HCT116 (cell line): Measurements from ENCODE around the gene DCST2.

Experiments
- CEBPB ChIP-seq: IDR thresholded peaks from 2 replicates; pipeline ENCODE4 v1.6.1; 2012; ENCODE audit warnings: low read depth
- EZH2 ChIP-seq: fragments of 200-600 bp; sonication (generic); IDR thresholded peaks from 2 replicates; pipeline ENCODE4 v1.6.1; 2017; ENCODE audit warnings: antibody characterized with exemption, mixed run types
- EZH2phosphoT487 ChIP-seq: fragments of 200-600 bp; IDR thresholded peaks from 2 replicates; pipeline ENCODE4 v1.6.1; 2018; ENCODE audit warnings: antibody characterized with exemption, borderline replicate concordance
- POLR2A ChIP-seq: IDR thresholded peaks from 2 replicates; pipeline ENCODE4 v1.7.0; 2011; ENCODE audit warnings: borderline replicate concordance; ENCODE audit not compliant: insufficient read depth, insufficient read length; ENCODE audit errors: extremely low read depth
- RAD21 ChIP-seq: IDR thresholded peaks from 2 replicates; pipeline ENCODE4 v1.6.1; 2012; ENCODE audit warnings: low read depth, mild to moderate bottlenecking
- TF ChIP-seq, protein P1 (sequence below), 3 experiments: fragments of 200-600 bp in 1 of 3; sonication (generic) in 1 of 3; IDR thresholded peaks in 2 of 3; conservative IDR thresholded peaks in 1 of 3; 2 replicates each; pipeline ENCODE4 v1.5.1; 2012 to 2017; ENCODE audit warnings: low read depth in 2 of 3, low read length in 2 of 3, antibody characterized with exemption in 1 of 3, borderline replicate concordance in 1 of 3, control low read depth in 1 of 3, mild to moderate bottlenecking in 1 of 3, mixed read lengths in 1 of 3, mixed run types in 1 of 3, moderate library complexity in 1 of 3; ENCODE audit not compliant: insufficient read depth in 1 of 3

GRCh38 chr1:154972213-154972516 is 61.4 kb downstream of the DCST2 start:
- TF ChIP-seq POLR2A (no peak), RAD21 (no peak), EZH2phosphoT487 (no peak), EZH2 (no peak), CEBPB (no peak)
- TF ChIP-seq, protein P1, sequence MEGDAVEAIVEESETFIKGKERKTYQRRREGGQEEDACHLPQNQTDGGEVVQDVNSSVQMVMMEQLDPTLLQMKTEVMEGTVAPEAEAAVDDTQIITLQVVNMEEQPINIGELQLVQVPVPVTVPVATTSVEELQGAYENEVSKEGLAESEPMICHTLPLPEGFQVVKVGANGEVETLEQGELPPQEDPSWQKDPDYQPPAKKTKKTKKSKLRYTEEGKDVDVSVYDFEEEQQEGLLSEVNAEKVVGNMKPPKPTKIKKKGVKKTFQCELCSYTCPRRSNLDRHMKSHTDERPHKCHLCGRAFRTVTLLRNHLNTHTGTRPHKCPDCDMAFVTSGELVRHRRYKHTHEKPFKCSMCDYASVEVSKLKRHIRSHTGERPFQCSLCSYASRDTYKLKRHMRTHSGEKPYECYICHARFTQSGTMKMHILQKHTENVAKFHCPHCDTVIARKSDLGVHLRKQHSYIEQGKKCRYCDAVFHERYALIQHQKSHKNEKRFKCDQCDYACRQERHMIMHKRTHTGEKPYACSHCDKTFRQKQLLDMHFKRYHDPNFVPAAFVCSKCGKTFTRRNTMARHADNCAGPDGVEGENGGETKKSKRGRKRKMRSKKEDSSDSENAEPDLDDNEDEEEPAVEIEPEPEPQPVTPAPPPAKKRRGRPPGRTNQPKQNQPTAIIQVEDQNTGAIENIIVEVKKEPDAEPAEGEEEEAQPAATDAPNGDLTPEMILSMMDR (IDR thresholded peaks at IDR 0.05 in 2 of 3, conservative IDR thresholded peaks at IDR 0.05 in 1 of 3; ENCODE audit: borderline replicate concordance in 1 of 3, insufficient read depth in 1 of 3, low read depth in 2 of 3, low read length in 2 of 3) = no peak
